Measurements from ENCODE around the gene MED25. TPM values are rescaled to one million over a fixed set of nuclear protein-coding genes. Genes with fewer than 3 reads are reported as not detected.

Gene MED25
- total RNA-seq, 1 donor from 2014 or later = 42.2 TPM

Other genes with a start within 250 kb of the MED25 start
- 35.6 TPM for gene NOSIP, start 237.7 kb upstream of the MED25 start, total RNA-seq
- gene PRRG2, start 237.0 kb upstream of the MED25 start, total RNA-seq = 13.2 TPM
- gene PRR12, start 227.1 kb upstream of the MED25 start, total RNA-seq = 40.6 TPM
- 59.1 TPM for gene RRAS, start 178.1 kb upstream of the MED25 start, total RNA-seq
- 55.7 TPM for gene SCAF1, start 176.1 kb upstream of the MED25 start, total RNA-seq
- gene IRF3, start 152.4 kb upstream of the MED25 start, total RNA-seq = 108 TPM
- gene BCL2L12, start 152.4 kb upstream of the MED25 start, total RNA-seq = 12.6 TPM
- gene PRMT1, start 141.0 kb upstream of the MED25 start, total RNA-seq = 166 TPM
- gene ADM5, start 128.7 kb upstream of the MED25 start, total RNA-seq = 4.1 TPM
- 3.1 TPM for gene CPT1C, start 127.2 kb upstream of the MED25 start, total RNA-seq
- gene TSKS, start 55.0 kb upstream of the MED25 start, total RNA-seq = 0.44 TPM
- gene AP2A1, start 51.3 kb upstream of the MED25 start, total RNA-seq = 66.6 TPM
- 13.0 TPM for gene FUZ, start 5.0 kb upstream of the MED25 start, total RNA-seq
- gene PTOV1, start 32.9 kb downstream of the MED25 start, total RNA-seq = 105 TPM
- 122 TPM for gene PNKP, start 49.3 kb downstream of the MED25 start, total RNA-seq
- gene AKT1S1, start 59.1 kb downstream of the MED25 start, total RNA-seq = 32.8 TPM
- 30.4 TPM for gene TBC1D17, start 59.4 kb downstream of the MED25 start, total RNA-seq
- gene IL4I1, start 78.6 kb downstream of the MED25 start, total RNA-seq = 1.9 TPM
- 35.5 TPM for gene ATF5, start 110.9 kb downstream of the MED25 start, total RNA-seq
- gene NUP62, start 111.2 kb downstream of the MED25 start, total RNA-seq = 42.7 TPM
- gene SIGLEC11, start 142.9 kb downstream of the MED25 start, total RNA-seq = 0.70 TPM
- gene VRK3, start 207.1 kb downstream of the MED25 start, total RNA-seq = 56.6 TPM
- 12.0 TPM for gene ZNF473, start 207.7 kb downstream of the MED25 start, total RNA-seq